GM19351 (cell line): ENCODE data around the gene PPM1D.
"Not testable (repeated sequence)": the region's sequence is repeated elsewhere in the genome, so short reads cannot be mapped to it uniquely, and the experiment has no call there.

Experiments
- ATAC-seq: cut with Tn5 transposase; IDR thresholded peaks from one replicate; pipeline ENCODE4 v1.9.1; 2021; ENCODE audit warnings: mild to moderate bottlenecking, moderate library complexity; ENCODE audit not compliant: unreplicated experiment

PPM1D gene

DNA sequence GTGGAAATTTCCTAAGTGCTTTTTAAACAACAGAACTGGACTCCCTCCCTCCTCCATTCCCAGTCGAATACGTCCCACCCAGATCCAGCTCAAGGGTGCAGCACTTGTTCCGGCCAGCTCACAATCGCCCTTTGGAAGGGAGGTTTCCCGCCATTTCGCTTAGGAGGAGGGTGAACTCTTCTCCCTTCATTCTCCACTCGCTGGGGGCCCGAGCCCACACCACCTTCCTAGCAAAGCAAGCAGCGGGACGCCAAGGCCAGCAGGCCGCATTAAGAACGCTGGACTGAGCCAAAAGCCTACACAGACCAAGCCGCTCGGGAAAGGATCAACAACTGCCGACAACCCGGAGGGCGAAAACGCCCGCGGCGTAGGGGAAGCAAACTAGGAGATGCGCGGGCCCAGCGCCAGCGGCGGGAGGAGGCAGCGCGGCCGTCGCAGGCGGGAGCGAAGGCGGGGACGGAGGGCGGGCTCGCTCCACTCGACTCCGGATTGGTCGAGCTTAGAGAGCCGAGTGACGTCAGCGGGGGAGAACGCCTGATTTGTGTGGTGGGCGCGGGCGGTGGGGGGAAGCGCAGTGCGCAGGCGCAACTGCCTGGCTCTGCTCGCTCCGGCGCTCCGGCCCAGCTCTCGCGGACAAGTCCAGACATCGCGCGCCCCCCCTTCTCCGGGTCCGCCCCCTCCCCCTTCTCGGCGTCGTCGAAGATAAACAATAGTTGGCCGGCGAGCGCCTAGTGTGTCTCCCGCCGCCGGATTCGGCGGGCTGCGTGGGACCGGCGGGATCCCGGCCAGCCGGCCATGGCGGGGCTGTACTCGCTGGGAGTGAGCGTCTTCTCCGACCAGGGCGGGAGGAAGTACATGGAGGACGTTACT lies at the start of gene PPM1D:
Gene PPM1D (plus strand): TSS at position 574 of the 870 bp plus-strand sequence. CDS start 222 bp downstream, at position 796.
- ATAC-seq = peak; percentile 89

- not testable (repeated sequence) for ATAC-seq
These were observed 47.7 kb upstream of the PPM1D start for GRCh38 chr17:60552255-60552654.

DNA sequence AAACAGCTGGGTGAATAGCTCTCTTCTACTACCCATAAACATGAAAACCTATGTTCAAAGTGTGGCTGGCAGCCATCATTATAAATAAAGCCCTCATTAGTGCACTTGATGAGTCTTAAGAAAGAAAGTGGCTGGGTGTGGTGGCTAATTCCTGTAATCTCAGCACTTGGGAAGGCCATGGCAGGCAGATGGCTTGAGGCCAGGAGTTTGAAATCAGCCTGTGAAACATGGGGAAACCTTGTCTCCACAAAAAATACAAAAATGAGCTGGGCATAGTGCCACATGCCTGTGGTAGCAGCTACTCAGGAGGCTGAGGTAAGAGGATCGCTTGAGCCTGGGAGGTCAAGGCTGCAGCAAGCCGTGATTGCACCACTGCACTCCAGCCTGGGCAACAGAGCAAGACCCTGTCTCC lies 45.6 kb upstream of the PPM1D start:
- no peak for ATAC-seq

DNA sequence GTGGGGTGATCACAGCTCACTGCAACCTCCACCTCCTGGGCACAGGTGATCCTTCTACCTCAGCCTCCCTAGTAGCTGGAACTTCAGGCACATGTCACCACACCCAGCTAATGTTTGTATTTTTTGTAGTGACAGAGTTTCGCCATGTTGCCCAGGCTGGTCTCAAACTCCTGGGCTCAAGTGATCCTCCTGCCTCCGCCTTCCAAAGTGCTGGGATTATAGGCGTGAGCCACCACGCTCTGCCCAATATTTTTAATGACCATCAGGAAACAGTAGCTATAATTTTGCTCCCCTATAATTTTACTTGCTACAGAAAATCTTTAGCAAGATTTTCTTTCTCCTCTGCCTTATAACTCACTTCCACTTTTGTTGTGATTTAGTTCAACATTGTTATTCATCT lies 44.2 kb upstream of the PPM1D start:
- ATAC-seq = no peak

DNA sequence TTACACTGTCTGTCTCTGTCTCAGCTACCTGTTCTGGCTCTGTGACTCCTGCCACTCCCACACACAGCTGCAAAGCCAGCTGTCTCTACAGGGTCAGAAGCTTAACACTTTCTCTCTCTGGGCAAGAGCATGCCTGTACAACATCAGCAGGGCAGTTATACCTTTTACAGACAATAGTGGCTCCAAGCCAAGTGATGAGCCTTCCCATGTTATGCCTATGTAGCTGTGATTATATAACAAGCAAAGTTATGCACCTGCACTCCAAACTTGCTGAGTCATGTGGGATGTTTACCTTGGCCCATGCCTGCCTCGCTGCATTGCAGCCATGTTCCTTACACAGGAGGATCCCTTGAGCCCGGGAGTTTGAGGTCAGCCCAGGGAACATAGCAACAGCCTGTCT lies 42.2 kb upstream of the PPM1D start:
- ATAC-seq = no peak

- ATAC-seq = no peak
These were observed 40.4 kb upstream of the PPM1D start for GRCh38 chr17:60559659-60559994.

DNA sequence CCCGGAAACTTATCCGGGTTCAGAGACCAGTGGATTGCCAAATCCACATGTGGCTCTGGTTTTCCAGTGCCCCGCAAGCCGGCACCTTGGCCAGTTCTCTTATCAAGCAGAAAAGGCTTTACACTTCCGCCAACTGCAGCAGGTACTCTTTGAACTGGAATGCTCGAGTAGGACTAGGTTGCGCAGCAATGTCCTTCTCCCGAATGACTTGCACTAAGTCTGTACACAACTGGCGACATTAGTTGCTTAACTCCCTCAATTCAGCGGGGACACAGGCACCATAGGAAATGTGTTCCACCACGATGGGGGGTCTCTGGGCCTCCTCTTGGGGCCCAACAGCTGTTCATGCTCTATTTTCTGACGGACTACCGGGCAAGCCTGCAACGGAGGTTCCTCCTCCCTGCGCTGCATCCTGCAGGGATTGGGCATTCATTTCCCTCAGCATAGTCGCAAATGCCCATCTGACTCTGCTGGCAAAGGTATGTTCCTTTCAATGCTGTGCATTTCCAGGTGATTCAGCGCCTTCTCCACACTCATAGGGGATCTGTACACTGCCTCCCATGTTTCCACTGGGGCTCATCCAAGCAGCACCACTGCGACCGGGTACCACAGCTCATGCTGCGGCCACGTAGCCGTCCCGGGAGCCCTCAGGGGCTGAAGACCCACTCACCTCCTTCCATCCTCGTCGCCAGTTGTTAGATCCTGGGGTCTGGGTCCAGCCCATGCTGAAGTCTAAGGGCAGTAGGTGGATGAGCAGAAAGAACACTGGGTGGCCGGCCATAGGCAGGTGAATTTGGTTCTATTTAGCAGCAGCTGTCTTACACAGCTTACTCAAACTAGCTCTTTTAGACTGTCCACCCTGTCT lies 39.8 kb upstream of the PPM1D start:
- no peak for ATAC-seq

GRCh38 chr17:60560860-60561257 lies 39.1 kb upstream of the PPM1D start:
- ATAC-seq = no peak

DNA sequence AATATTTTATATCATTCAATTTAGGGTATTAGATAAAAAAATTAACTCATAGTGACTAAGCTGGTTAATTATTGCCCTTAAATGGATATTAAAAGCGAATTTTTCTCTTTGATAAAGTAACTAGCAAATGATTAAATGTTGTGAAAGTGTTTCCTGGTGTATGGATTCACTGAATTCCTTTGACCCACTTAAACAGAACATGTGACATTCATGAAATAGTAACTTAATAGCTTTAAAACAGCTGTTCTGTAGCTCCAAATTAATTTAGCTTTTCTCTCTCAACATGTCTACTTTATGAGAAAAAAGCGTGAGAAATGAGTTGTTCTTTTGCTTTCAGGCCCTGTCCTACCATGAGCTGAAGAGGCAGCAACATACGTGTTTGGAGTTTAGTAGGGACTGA lies 37.6 kb upstream of the PPM1D start:
- ATAC-seq = no peak

DNA sequence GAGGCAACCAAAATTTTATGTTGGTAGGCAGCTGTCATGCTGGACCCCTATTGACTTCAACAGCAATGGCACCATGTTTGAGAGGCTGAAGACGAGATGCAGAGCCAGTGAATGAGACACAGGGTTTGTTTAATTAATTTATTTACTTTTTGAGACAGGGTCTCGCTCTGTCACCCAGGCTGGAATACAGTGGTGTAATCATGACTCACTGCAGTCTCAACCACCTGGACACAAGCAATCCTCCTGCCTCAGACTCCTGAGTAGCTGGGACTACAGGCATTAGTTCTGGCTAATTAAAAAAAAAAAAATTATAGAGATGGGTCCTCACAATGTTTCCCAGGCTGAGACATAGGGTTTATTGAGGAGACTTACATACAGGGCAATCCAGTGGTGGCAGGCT lies 36.2 kb upstream of the PPM1D start:
- ATAC-seq = no peak

GRCh38 chr17:60565233-60565632 lies 34.8 kb upstream of the PPM1D start:
- ATAC-seq = no peak

DNA sequence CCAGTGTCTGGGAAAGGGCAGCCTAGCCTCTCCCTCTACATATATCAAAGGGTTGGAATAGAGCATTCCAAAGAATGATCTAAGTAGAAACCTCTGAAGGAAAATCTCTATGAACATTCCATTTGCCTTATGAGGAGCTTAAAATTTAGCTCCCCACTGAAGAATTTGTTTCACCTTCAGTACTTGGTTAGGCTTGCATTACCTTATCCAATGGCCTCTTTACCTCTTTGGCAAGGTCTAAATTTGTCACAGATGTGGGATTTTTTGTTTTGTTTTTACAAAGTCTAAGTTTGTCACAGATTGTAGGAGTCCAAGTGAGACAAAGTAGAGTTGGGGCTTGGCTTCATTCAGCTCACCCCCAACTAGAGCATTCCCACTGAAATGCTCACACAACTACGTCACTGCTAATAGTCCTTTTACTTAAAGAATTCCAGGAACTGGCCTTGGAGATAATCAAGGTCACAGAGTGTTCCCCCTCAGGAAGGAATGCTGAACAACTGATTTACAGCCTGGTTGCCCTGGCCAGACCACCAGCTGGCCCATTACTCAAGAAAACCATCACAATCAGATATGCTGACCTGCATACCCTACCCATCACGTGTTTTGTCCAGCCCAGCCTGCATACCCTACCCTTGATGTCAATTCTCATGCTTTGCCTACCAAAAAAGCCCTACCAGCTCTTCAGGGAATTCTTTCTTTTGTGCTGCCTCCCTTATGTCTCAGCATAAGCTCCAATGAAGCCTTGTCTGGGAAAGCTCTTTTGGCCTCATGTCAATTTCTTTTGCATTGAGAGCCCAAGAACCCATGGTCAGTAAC lies 26.5 kb upstream of the PPM1D start:
- no peak for ATAC-seq

DNA sequence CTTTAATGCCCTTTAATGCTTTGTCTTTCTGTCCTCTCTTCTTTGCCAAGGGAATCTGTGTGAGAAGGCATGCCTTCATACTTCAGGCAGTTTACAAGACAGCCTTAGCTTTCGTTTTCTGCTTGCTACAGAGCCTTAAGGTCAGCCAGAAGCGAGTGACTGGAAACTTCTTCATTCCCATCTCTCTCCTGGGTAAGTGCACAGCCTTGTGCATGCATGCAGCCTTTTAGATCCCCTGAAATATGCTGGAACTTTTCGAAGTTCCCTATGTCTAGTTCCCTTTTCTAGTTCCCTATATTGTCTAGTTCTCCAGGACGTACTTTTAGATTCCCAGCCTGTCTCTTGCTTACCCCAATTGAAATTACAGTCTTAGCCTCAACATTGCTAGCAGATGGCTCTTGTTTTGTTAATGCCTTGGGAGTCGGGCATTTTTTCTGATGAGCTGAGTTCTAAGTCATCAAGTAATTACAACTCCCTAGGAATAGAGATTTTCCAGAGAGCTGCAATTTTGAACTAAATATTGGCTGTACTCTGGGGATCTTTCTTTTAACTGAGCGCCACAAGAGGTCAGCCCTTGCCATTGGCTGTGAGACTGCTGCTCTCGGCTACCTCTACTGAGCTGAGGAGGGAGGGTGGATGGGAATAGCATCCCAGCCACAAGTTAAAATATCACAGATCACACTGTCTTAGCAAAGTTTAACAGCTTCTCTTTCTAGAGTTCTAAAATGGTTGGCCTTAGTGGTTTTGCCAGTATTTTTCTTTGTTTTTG lies 22.7 kb upstream of the PPM1D start:
- peak; percentile 51 for ATAC-seq

GRCh38 chr17:60579090-60579489 lies 20.9 kb upstream of the PPM1D start:
- ATAC-seq = no peak

DNA sequence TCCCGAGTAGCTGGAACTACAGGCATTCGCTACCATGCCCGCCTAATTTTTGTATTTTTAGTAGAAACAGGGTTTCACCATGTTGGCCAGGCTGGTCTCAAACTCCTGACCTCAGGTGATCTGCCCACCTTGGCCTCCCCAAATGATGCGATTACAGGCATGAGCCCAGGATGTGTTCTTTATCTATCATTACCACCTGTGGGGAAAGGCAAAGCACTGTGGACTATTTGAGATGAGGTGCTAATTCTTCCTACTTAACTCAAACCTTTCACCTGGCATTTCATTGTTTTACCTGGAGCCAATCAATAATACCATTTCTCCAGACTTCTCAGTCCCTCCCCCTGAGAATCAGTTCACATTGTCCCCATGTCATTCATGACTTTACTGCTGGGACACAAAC lies 20.4 kb upstream of the PPM1D start:
- ATAC-seq = no peak

GRCh38 chr17:60583008-60583407 lies 17.0 kb upstream of the PPM1D start:
- ATAC-seq = no peak

- no peak for ATAC-seq
These were observed 14.1 kb upstream of the PPM1D start for GRCh38 chr17:60585887-60586286.

GRCh38 chr17:60586288-60586974 lies 13.6 kb upstream of the PPM1D start:
- no peak for ATAC-seq

DNA sequence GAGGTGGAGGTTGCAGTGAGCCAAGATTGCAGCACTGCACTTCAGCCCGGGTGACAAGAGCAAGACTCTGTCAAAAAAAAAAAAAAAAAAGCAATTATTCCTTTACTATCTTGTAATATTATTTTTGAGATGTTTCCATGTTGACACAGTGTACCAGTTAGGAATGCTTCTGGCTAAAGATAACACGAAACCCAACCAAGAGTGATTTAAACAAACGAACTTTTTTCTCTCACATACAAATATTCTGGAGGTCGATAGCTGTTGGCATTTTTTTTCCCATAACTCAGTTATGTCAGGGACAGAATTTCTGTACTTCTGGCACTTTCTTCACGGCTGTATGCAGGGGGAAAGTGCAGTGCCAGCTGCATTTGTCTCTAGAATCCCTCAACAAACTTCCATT lies 9.9 kb upstream of the PPM1D start:
- no peak for ATAC-seq

DNA sequence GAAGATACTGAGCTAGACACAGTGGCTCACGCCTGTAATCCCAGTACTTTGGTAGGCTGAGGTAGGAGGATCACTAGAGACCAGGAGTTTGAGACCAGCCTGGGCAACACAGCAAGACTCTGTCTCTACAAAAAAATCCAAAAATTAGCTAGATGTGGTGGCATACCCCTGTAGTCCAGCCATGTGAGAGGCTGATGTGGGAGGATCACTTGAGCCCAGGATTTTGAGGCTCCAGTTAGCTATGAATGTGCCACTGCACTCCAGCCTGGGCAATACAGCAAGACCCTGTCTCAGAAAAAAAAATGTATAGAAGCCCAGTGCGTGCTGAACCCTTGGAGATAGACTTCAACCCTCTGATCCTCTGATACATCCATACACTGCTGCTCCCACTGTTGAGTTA lies 7.2 kb upstream of the PPM1D start:
- no peak for ATAC-seq
